NCI-H2081 treated with DMSO at 0.1 percent for 48 hours (cell line): Measurements from ENCODE around the gene NPAS3.
"Not testable (repeated sequence)": the region's sequence is repeated elsewhere in the genome, so short reads cannot be mapped to it uniquely, and the experiment has no call there.

Experiments
- DNase-seq: peaks from one replicate; lab custom pipeline; 2025; lab: John Stamatoyannopoulos, UW

The NPAS3 gene

GRCh38 chr14:33081259-33081658 is 142.6 kb downstream of the NPAS3 start:
- no peak for DNase-seq

DNA sequence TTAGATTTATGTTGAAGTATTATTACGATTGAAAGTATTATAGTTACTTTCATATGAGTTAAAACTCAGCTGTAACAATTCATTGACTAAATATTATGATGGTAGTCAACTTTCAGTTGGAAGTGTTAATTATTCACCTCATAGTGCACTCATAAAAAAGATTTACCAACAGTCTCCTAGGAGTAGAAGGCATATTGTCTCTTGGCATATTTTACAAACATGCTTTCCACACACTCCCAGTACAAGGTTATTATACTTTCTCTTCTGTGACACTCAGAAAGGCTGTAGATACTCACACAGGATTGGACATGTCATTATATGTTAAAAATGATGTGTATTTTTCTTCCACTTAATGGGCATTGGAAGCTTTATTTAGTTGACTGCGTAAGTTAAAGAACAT is 147.1 kb downstream of the NPAS3 start:
- DNase-seq, result no peak

GRCh38 chr14:33088274-33088673 is 149.6 kb downstream of the NPAS3 start:
- DNase-seq, result not testable (repeated sequence)

DNA sequence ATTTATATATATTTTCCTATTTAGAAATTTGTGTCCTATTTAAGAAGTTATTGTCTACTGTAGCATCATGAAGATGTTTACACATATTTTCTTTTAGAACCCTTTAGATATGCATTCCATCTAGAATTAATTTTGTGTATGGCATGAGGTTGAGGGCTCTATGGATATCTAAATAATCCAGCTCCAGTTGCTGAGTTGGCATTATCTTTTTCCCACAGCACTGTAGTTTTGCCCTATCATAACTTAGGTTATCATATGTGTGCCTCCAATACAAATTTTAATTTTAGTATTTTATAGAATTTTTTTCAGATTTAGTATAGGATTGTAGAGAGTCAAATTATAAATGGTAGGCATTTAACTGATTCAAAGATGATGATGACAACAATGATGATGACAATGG is 159.3 kb downstream of the NPAS3 start:
- DNase-seq, result no peak

DNA sequence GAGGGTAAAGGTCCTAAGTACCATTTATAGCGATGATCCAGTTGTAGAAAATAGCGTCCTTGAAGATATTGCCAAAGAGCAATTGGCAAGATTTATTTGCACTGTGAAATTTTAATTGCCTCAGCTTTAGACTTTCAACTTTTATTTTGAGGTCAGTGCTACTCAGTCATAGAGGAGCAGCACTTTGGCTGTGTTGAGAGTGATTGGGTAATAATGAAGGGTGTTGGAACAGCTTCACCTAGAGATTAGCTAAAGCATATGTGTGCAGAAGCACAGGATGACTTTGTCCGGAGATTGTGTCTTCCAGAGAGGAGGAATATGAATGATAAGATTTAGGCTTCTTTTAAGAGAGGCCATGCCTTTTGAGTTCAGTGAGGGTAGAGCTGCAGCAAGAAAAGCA is 164.8 kb downstream of the NPAS3 start:
- no peak for DNase-seq

DNA sequence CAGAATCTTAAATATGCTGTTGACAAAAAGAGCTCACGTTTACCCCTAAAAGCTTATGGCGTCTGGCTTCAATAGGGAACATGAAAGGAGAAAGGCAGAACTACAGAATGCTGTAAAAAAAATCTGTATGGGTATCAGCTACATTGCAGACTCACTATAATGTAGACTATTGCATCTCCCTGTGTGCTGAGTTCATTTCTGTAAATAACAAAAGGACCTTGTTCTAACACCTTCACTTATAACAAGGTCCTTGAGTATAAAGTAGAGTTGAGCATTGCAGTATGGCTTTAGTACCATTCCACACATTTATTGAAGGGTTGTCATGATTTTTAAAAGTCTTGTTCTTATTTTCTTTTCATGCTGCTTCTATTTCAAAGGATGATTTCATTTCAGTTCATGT is 165.3 kb downstream of the NPAS3 start:
- DNase-seq, result no peak

DNA sequence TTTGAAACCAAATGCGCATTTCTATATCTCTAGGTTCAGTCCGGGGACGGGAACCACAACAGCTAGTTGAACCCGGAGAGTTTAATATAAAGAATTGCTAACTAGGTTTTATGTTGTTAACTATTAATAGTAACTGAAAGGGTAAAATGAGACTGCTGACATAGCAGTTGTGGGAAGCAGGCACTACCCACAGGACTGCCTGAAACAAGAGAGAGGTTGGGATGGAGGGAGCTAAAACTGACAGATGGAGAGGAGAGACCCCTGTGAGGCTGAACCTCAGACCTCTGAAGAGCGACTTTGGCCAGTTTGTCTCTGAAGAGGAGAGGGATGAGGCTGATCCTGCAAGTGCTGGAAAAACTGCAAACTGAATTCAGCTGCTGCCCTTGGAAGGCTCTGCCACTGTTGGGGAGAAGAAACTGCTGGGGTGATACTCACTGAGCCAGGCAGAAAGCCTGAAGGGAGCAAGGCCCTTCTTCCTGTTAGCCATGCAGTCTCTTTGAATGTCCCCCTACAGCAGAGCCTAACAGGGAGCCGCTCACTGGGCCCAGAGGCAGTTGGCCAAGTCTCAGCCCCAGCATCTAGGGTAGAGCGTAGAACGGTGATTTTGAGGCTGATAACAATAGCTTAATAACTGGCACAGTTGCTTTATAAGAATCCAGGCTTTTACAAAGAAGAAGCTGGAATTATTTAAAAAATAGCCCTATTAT is 172.2 kb downstream of the NPAS3 start:
- no peak for DNase-seq

GRCh38 chr14:33114331-33114730 is 175.7 kb downstream of the NPAS3 start:
- no peak for DNase-seq

- DNase-seq, result peak; percentile 73
Measured at GRCh38 chr14:33118668-33119067, 180.0 kb downstream of the NPAS3 start.

DNA sequence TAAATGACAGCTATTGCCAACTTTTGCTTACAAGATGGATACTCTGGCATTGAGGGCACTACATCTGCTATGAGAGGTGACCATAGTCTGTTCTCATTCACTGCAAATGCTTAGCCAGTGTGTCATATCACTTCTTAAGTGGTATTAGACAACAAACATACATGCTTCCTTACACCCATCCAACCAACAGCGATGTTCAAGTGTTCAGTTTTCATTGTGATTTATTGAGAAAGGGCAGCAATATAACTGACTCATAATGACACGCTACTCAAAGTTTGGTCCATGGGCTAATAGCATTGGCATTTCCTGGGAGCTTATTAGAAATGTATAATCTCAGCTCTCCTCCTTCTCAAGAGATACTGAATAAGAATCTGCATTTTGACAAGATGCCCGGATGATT is 181.7 kb downstream of the NPAS3 start:
- no peak for DNase-seq

GRCh38 chr14:33120966-33121365 is 182.3 kb downstream of the NPAS3 start:
- DNase-seq, result no peak

DNA sequence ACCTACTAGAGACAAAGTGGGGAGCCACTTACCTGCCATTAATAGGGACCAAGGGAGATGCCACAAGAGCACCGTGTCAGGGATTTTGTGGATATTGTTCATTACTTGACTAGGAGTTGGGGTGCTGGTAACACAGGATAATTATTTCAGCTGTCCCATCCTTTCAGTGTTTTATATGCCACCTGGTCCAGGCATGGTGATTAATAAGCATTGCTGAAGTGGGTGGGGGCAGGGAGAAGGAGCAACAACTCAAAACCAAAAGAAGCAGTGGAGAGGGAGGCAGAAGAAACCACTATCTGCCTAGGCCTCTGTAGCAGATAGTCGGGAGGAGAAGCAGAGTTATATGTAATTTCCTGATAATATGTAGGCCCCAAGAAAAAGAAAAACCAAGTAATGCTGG is 184.6 kb downstream of the NPAS3 start:
- DNase-seq, result no peak

GRCh38 chr14:33126433-33126832 is 187.8 kb downstream of the NPAS3 start:
- no peak for DNase-seq

DNA sequence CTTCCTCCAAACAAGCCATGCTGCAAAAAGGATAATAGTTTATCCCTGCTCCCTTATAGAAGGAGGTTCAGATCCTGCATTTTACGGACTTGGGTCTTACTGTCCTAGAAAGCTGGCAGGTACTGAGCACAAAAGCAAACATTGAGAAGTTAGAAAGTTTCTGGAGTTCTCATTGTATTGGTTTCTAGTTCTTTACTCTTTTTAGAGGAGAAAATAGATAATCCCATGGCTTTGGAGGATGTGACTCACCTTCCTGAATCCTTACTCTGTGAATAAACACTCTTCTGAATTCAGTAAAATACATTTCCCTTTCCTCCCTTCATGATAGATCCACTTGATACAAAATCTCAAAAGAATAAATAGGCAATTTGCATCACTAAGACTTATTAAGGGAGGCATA is 188.9 kb downstream of the NPAS3 start:
- DNase-seq, result no peak

GRCh38 chr14:33131801-33132200 is 193.1 kb downstream of the NPAS3 start:
- DNase-seq, result no peak

DNA sequence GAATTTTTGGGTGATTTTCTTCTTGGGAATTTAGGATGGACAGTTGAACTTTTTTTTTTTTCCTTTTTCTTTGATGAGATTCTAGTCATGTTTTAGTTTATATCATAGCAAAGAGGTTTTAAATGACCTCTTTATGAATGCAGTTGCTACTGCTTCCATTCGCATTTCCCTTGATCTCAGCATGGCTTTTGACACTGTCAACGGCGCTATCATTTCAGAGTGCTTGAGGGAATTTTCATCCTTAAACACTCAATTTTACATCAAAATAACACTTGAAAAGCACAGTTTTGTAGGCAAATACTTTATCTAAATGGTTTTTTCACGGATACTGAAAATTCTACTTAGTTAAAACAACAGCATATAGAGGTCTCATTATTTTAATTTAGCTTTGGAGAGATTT is 195.5 kb downstream of the NPAS3 start:
- no peak for DNase-seq

- DNase-seq, result no peak
Measured at GRCh38 chr14:33134975-33135374, 196.3 kb downstream of the NPAS3 start.

DNA sequence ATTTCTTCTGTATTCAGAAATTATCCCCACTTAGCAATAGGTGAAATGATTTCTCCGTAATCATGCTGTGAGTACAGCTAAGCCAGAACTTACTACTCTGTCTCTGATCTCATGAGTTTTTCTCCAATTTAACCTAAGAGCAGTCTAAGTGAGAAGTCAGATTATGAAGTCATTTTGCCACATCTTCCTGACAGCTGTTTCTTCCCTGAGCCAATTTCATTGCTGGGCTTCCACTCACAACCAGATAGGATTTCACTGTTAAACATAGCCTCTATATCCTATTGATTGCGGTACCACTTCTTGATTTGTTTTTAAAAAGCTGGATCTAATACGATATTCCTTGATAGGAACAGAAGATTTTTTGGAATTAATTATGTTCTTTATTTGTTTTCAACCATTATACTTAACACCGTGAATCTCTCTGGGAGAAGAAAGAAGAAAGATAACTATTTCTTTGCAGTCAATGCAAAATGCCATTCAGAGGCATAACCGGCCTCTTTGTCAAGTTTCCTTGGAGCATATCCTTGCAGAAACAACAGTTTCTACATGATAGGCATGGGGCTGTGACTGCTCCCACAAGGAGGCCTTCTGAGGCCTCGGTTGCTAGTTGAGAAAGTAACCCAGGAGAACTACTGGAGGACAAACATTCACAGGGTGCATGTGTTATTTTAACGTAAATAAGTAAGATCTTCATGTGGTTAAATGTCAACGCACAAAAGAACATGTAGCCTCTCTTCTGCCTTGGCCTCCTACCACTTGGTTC is 212.2 kb downstream of the NPAS3 start:
- no peak for DNase-seq

DNA sequence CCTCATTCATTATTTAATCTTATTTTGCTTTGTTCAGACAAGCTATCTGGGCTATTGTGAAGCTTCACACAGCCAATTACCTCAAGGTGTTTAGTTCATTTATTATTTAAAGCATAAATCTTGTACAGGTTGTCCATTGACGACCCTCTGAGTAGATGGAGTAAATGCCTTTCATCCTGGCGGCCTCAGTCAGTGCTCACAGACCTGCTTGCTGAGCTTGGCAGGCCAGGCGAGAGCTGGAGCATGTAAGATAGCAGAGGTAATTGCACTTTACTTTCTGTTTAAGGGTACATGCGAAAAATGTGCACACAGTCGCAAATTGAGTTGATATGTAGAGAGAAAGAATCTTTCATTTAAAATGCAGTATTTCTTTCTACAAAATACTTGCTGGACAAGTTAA is 224.4 kb downstream of the NPAS3 start:
- DNase-seq, result no peak

DNA sequence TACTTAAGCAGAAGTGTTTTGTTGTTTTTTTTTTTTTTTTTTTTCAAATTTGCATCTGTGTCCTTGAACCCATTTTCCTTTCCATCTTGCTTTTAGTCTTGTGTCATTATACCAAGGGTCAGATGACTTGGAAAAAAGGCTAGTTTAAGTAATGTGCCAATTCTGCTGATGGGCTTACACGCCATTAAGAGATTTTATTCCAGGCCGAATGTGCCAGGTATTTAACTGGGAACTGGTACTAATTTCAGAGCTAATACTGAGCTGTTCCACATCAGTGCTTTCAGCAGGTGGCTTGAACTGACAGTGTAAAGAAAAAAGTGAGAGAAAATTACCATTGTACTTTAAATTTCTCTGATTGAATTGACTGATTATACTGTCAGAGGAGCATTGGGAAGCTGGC is 224.9 kb downstream of the NPAS3 start:
- peak; percentile 40 for DNase-seq

DNA sequence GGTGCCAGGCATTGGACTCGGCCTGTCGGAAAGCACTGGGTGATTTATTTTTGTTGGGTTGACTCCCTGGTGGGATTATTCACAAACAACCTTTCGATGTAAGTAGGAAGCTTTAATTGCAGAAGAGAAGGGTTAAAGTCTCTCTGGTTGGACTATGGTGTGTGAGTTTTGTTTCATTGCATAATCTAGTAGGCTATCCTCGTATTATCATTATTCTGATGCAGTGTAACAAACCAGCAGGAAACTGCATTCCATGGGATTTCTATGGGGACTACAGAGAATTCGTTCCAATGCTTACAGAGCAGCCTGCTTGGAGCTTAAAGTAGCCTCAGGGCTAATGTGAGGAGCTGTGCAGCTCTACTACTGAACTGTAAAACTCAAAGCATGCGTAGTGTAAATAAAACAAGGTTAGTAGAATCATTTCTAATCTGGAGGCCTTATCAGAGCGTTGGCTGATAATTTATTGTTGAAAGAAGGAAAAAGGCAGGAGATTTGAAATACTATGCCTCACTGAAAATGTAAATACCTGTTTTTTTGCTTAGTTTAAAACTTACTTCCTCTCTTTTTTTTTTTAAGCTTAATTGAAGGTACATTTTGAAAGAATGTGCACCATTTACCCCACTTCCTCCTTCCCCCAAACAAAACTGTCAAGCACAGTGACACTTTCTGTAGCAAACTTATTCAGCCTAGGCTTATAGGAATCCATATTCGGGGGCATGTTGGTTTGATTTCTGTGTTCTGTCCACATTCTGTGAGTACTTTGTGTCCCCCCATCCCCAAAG is 226.7 kb downstream of the NPAS3 start:
- DNase-seq, result peak; percentile 23

- DNase-seq, result no peak
Measured at GRCh38 chr14:33165926-33166289, 227.2 kb downstream of the NPAS3 start.

DNA sequence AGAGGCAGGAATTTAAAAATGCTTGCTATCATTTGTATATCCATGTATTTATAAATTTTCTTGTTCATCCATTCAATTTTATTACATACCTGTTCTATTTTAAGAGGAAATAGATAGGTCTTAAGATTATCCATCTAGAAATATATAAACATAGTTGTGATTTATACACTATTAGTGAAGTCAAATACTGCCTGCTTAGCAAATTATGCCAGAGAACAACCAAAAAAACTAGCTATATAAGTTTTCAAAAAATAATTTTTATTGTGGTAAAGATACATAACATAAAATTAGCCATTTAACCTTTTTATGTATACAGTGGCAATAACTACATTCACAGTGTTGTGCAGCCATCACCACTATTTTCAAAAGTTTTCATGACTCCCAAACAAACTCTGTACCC is 237.3 kb downstream of the NPAS3 start:
- DNase-seq, result no peak
